Prostate gland (tissue), 2 donors: ENCODE results near the gene TXNL4B. TPM values are rescaled to one million over a fixed set of nuclear protein-coding genes. Genes with fewer than 3 reads are reported as not detected.

Source experiments
- DNase-seq: peaks from one replicate; pipeline ENCODE4 v3.0.0-alpha.2; 2019; ENCODE audit warnings: low spot score
- H3K27ac ChIP-seq, 2 donors: fragments of 200-600 bp; sonication (generic); 2 replicates each; pipeline ENCODE4 v1.5.1; 2017 to 2019
- H3K27me3 ChIP-seq: fragments of 200-600 bp; sonication (generic); replicated peaks from 2 replicates; pipeline ENCODE4 v1.5.1; 2019; ENCODE audit not compliant: insufficient read depth
- H3K36me3 ChIP-seq, 2 donors: fragments of 200-600 bp; sonication (generic); 1 replicate in 1 of 2; 2 replicates in 1 of 2; pipeline versions ENCODE4 v1.5.1 to v1.8.1; 2017 to 2019
- H3K4me1 ChIP-seq: fragments of 200-600 bp; sonication (generic); replicated peaks from 2 replicates; pipeline ENCODE4 v1.5.1; 2019
- H3K4me3 ChIP-seq, 2 donors: fragments of 200-600 bp; sonication (generic); 2 replicates each; pipeline ENCODE4 v1.5.1; 2017 to 2019
- H3K9me3 ChIP-seq: fragments of 200-600 bp; sonication (generic); 2 replicates; pipeline ENCODE4 v1.5.1; 2017
- CTCF ChIP-seq, 4 experiments: fragments of 200-600 bp in 2 of 4; fragments of 450-650 bp in 2 of 4; sonication (generic) in 2 of 4; IDR thresholded peaks; 1 replicate in 3 of 4; 2 replicates in 1 of 4; pipeline ENCODE4 v1.5.1; 2016 to 2019; ENCODE audit warnings: antibody characterized with exemption in 4 of 4, mild to moderate bottlenecking in 2 of 4, moderate library complexity in 2 of 4
- POLR2A ChIP-seq: fragments of 450-650 bp; IDR thresholded peaks from one replicate; pipeline ENCODE4 v1.6.1; 2016; ENCODE audit warnings: antibody characterized with exemption, mild to moderate bottlenecking
- POLR2AphosphoS5 ChIP-seq: sonication (generic); formaldehyde crosslinking; IDR thresholded peaks from one replicate; pipeline ENCODE4 v1.6.1; 2017; ENCODE audit warnings: antibody characterized with exemption
- WGBS: methylation state at CpG from one replicate; pipeline ENCODE4 v1.1.5; 2018; 5-methylcytosine and 5-hydroxymethylcytosine counted together
- intact Hi-C: fragments of 100-400 bp; cut with DNase I; formaldehyde crosslinking; loops from one replicate; pipeline ENCODE4 v1.14.2; 2022
- total RNA-seq, 2 donors: library from RNA; depleted of rRNA; stranded (reverse); fragments of >200 nt; gene quantifications; one replicate each; pipeline ENCODE4 v1.1.0, GENCODE V29; 2016

TXNL4B gene
- total RNA-seq, 2 donors from 2014 or later: 14.1 to 36.2 TPM

DNA sequence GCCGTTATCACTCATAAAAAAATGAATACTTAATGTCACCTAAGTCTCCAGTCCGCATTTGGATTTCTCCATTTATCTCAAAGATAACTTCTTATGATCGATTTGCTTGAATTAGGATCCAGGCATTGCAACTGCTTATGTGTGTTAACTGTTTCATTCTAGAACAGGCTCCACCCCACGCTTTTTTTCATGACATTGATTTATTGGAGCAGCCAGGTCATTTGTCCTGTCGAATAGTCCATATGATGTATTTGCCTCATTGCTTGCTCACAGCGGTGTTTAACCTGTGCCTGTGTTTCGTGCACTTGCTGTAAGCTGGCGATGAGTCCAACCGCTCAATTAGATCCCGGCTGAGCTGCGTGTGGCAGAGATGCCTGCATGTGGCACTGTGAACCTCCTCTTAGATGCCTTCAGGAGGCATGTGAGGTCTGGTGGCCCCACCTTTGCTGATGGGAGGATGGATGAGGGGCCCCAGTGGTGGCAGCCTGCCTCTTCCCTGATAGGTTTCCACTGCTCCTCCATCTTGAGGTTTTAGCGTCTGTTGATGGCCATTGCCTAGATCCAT, 16.6 kb upstream of the TXNL4B start:
- WGBS: 92% methylated on average over 12 of the region's 12 CpGs
- no peaks in the 10 kb centered on the region for H3K9me3 ChIP-seq
- H3K36me3 ChIP-seq: peaks cover 36 to 58% of the 10 kb centered on the region in 2 donors
- no peaks in the 10 kb centered on the region for H3K4me1 ChIP-seq
- intact Hi-C loops: no loop called here
- TF ChIP-seq POLR2A (no peak), CTCF (IDR thresholded peaks at IDR 0.05) (no peak), POLR2AphosphoS5 (no peak)
- no peaks in the 10 kb centered on the region for H3K27me3 ChIP-seq
- no peak for DNase-seq
- no peak overlapping the region for H3K4me3 ChIP-seq
- H3K27ac ChIP-seq: no peak overlapping the region

DNA sequence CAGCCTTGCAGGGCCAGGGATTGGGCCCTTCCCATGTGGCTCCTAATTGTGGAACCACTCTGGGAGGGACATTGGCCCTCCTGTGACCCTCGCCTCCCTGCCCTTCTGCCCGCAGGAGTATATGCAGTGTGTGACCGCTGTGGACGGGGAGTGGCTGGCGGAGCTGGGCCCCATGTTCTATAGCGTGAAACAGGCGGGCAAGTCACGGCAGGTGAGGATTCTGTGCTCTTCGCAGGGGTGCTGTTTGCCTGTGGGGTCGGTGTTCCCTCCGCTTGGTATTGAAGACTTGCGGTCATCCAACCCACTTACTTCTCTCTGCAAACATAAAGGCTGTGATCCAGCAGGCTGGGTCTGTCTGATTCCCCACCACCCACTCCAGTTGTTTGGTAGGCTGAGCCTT, 15.9 kb upstream of the TXNL4B start:
- intact Hi-C loops: no loop called here
- TF ChIP-seq POLR2AphosphoS5 (no peak), CTCF (IDR thresholded peaks at IDR 0.05) (no peak), POLR2A (no peak)
- no peaks in the 10 kb centered on the region for H3K27me3 ChIP-seq
- H3K4me1 ChIP-seq: no peaks in the 10 kb centered on the region
- DNase-seq: no peak
- WGBS: 93% methylated on average over 12 of the region's 12 CpGs
- H3K27ac ChIP-seq: no peak overlapping the region
- no peak overlapping the region for H3K4me3 ChIP-seq
- no peaks in the 10 kb centered on the region for H3K9me3 ChIP-seq
- H3K36me3 ChIP-seq: peaks cover 42 to 65% of the 10 kb centered on the region in 2 donors

- no peaks in the 10 kb centered on the region for H3K9me3 ChIP-seq
- DNase-seq: no peak
- H3K27me3 ChIP-seq: no peaks in the 10 kb centered on the region
- 92% methylated on average over 16 of the region's 16 CpGs for whole genome bisulfite sequencing
- no peak overlapping the region for H3K4me3 ChIP-seq
- TF ChIP-seq CTCF (IDR thresholded peaks at IDR 0.05): no peak
- no peak for TF ChIP-seq POLR2AphosphoS5
- no peak for TF ChIP-seq POLR2A
- no peaks in the 10 kb centered on the region for H3K4me1 ChIP-seq
- no peak overlapping the region for H3K27ac ChIP-seq
- intact Hi-C loops: no loop called here
- H3K36me3 ChIP-seq: peaks cover 49 to 73% of the 10 kb centered on the region in 2 donors
Observed at GRCh38 chr16:72108353-72109102, 15.1 kb upstream of the TXNL4B start.

GRCh38 chr16:72107371-72107770, 14.0 kb upstream of the TXNL4B start:
- Histone ChIP-seq H3K4me1 (no peaks in the 10 kb centered on the region), H3K27me3 (no peaks in the 10 kb centered on the region), H3K4me3 (no peak overlapping the region), H3K36me3 (peaks cover 54 to 81% of the 10 kb centered on the region in 2 donors), H3K27ac (no peak overlapping the region), H3K9me3 (no peaks in the 10 kb centered on the region)
- 96% methylated on average over 17 of the region's 17 CpGs for WGBS
- intact Hi-C loops: no loop called here
- TF ChIP-seq CTCF (IDR thresholded peaks at IDR 0.05) (no peak), POLR2A (no peak), POLR2AphosphoS5 (no peak)
- no peak for DNase-seq

DNA sequence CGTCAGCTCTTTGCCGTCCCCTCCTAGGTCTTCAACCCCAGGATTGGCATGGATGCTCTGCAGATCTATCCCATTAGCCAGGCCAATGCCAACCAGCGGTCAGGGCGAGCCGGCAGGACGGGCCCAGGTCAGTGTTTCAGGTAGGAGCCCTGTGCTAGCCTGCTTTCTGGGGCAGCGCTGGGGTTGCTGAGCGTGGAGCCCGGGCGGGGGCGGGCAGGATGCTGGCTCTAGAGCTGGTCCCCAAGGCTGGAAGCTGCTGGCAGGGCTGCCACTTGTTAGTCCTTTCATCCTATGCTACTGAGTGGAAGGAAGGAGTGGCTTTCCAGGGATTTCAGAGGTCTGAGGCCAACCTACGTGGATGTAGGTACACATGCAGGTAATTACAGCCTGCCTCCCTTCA, 12.6 kb upstream of the TXNL4B start:
- no peak for DNase-seq

More for the DNA sequence above, 12.6 kb upstream of the TXNL4B start:
- H3K9me3 ChIP-seq: no peaks in the 10 kb centered on the region
- H3K27ac ChIP-seq: no peak overlapping the region
- no peak overlapping the region for H3K4me3 ChIP-seq
- H3K4me1 ChIP-seq: no peaks in the 10 kb centered on the region
- no peaks in the 10 kb centered on the region for H3K27me3 ChIP-seq
- TF ChIP-seq CTCF (IDR thresholded peaks at IDR 0.05): no peak
- peaks cover 53 to 80% of the 10 kb centered on the region in 2 donors for H3K36me3 ChIP-seq
- intact Hi-C loops: no loop called here
- 97% methylated on average over 12 of the region's 12 CpGs for WGBS
